K562 (cell line): ENCODE measurements around the gene HAP1. TPM values are rescaled to one million over a fixed set of nuclear protein-coding genes. Genes with fewer than 3 reads are reported as not detected.
A peak's percentile ranks its signal among the peaks of the same experiment; 100 is the strongest.

ENCODE experiments used
- ARID2 ChIP-seq: fragments of 450-650 bp; IDR thresholded peaks from 2 replicates; pipeline ENCODE4 v1.6.1; 2017; ENCODE audit warnings: antibody characterized with exemption, mild to moderate bottlenecking
- CBFA2T2 ChIP-seq: fragments of 450-650 bp; conservative IDR thresholded peaks from 2 replicates; pipeline ENCODE4 v1.6.1; 2017; ENCODE audit warnings: mild to moderate bottlenecking
- E2F8 ChIP-seq: fragments of 450-650 bp; IDR thresholded peaks from 2 replicates; pipeline ENCODE4 v1.7.1; 2018; ENCODE audit warnings: mild to moderate bottlenecking, low read depth; ENCODE audit not compliant: partially characterized antibody
- ESRRB ChIP-seq: fragments of 250-450 bp; sonication (Bioruptor Pico); IDR thresholded peaks from 2 replicates; pipeline ENCODE4 v1.5.0; 2020; ENCODE audit warnings: mild to moderate bottlenecking, moderate library complexity, borderline replicate concordance
- FIP1L1 ChIP-seq: fragments of 200-400 bp; formaldehyde crosslinking; IDR thresholded peaks from 2 replicates; pipeline ENCODE4 v1.6.1; 2018; ENCODE audit warnings: mild to moderate bottlenecking, low read depth, low read length; ENCODE audit not compliant: poor library complexity, severe bottlenecking
- HDAC8 ChIP-seq: fragments of 450-650 bp; IDR thresholded peaks from 2 replicates; pipeline ENCODE4 v1.6.1; 2016; ENCODE audit warnings: mild to moderate bottlenecking, missing genetic modification characterization, moderate library complexity, missing compliant biosample characterization
- IRF9 ChIP-seq: fragments of 450-650 bp; IDR thresholded peaks from 2 replicates; pipeline ENCODE4 v1.6.1; 2016; ENCODE audit warnings: missing biosample characterization, missing genetic modification characterization
- MAX ChIP-seq: sonication (generic); formaldehyde crosslinking; IDR thresholded peaks from 2 replicates; pipeline ENCODE4 v1.9.0; 2022; ENCODE audit warnings: mild to moderate bottlenecking, missing genetic modification reagents
- MCM7 ChIP-seq, 2 experiments: fragments of 450-650 bp; IDR thresholded peaks; 2 replicates each; pipeline ENCODE4 v1.6.1; 2016 to 2018
- MTF1 ChIP-seq: fragments of 250-450 bp; sonication (Bioruptor Pico); IDR thresholded peaks from 2 replicates; pipeline ENCODE4 v1.9.0; 2021; ENCODE audit warnings: moderate library complexity, mild to moderate bottlenecking, inconsistent platforms, borderline replicate concordance
- NELFE ChIP-seq: IDR thresholded peaks from 2 replicates; pipeline ENCODE4 v1.6.1; 2011; ENCODE audit warnings: mild to moderate bottlenecking; ENCODE audit not compliant: insufficient read depth, insufficient read length
- NR2C1 ChIP-seq, 2 experiments: fragments of 450-650 bp; IDR thresholded peaks; 2 replicates each; pipeline ENCODE4 v1.6.1; 2017; ENCODE audit warnings: mild to moderate bottlenecking in 2 of 2, antibody characterized with exemption in 1 of 2, inconsistent platforms in 1 of 2, missing compliant biosample characterization in 1 of 2, missing genetic modification characterization in 1 of 2
- RBM39 ChIP-seq: fragments of 200-400 bp; formaldehyde crosslinking; optimal IDR thresholded peaks from 2 replicates; pipeline ENCODE3; 2018; ENCODE audit warnings: low read depth, low read length
- SMARCC2 ChIP-seq: fragments of 450-650 bp; IDR thresholded peaks from 2 replicates; pipeline ENCODE4 v1.6.1; 2017; ENCODE audit warnings: antibody characterized with exemption, moderate library complexity, mild to moderate bottlenecking, low read depth
- SREBF2 ChIP-seq: sonication (generic); formaldehyde crosslinking; IDR thresholded peaks from 2 replicates; pipeline ENCODE4 v1.4.0; 2020; ENCODE audit warnings: mild to moderate bottlenecking, missing genetic modification reagents
- THRAP3 ChIP-seq: fragments of 450-650 bp; IDR thresholded peaks from 2 replicates; pipeline ENCODE4 v1.6.1; 2016; ENCODE audit warnings: mild to moderate bottlenecking, inconsistent platforms, borderline replicate concordance
- TOE1 ChIP-seq, 2 experiments: fragments of 450-650 bp in 1 of 2; sonication (generic) in 1 of 2; formaldehyde crosslinking in 1 of 2; IDR thresholded peaks; 2 replicates each; pipeline versions ENCODE4 v1.7.1 to v1.8.0; 2016 to 2022; ENCODE audit warnings: borderline replicate concordance in 2 of 2, mild to moderate bottlenecking in 2 of 2, antibody characterized with exemption in 1 of 2, inconsistent platforms in 1 of 2, low read depth in 1 of 2, missing genetic modification reagents in 1 of 2, moderate library complexity in 1 of 2
- ZNF134 ChIP-seq: fragments of 250-450 bp; sonication (Bioruptor Pico); conservative IDR thresholded peaks from 2 replicates; pipeline ENCODE4 v1.4.0; 2020
- ZNF232 ChIP-seq: sonication (generic); formaldehyde crosslinking; IDR thresholded peaks from 2 replicates; pipeline ENCODE4 v1.8.0; 2022; ENCODE audit warnings: mild to moderate bottlenecking, missing genetic modification reagents
- ZNF253 ChIP-seq: fragments of 250-450 bp; sonication (Bioruptor Pico); conservative IDR thresholded peaks from 2 replicates; pipeline ENCODE4 v1.6.1; 2021; ENCODE audit warnings: mild to moderate bottlenecking
- ZNF274 ChIP-seq: IDR thresholded peaks from 2 replicates; pipeline ENCODE4 v1.6.1; 2011; ENCODE audit warnings: low read depth, mild to moderate bottlenecking, low read length, moderate library complexity, borderline replicate concordance
- ZNF408 ChIP-seq: fragments of 250-450 bp; sonication (Bioruptor Pico); IDR thresholded peaks from 2 replicates; pipeline ENCODE4 v1.4.0; 2020; ENCODE audit warnings: low read depth, mild to moderate bottlenecking, moderate library complexity
- ZNF561 ChIP-seq: fragments of 450-650 bp; formaldehyde crosslinking; conservative IDR thresholded peaks from 2 replicates; pipeline ENCODE4 v1.4.0; 2020; ENCODE audit warnings: mild to moderate bottlenecking, moderate library complexity
- polyA plus RNA-seq, 8 experiments: library from polyadenylated mRNA; depleted of rRNA in 4 of 8; stranded (reverse) in 5 of 8; unstranded in 3 of 8; fragments of >200 nt; fragmentation: Nextera tagmentation in 2 of 8; fragmentation: Illumina TruSeq in 1 of 8; extraction: Ambion mirVana in 2 of 8; extraction: Trizol in 1 of 8; gene quantifications; 2 replicates each; pipeline versions ENCODE4 v1.2.1 to v1.2.3, GENCODE V29; 2011 to 2014; ENCODE audit warnings: inconsistent platforms in 1 of 8, missing spikeins in 1 of 8
- total RNA-seq, 7 experiments: library from RNA; depleted of rRNA in 6 of 7; stranded (reverse); fragments of >200 nt in 6 of 7; fragmentation: Illumina TruSeq in 2 of 7; extraction: Trizol in 2 of 7; gene quantifications; 2 replicates each; pipeline versions ENCODE4 v1.2.1 to v1.2.3, GENCODE V29; 2011 to 2021; ENCODE audit warnings: low replicate concordance in 1 of 7

Gene HAP1
- total and polyA plus RNA-seq, 9 of the 15 experiments (the other 6 are each of a cell fraction or from before 2014, with no cell fraction given) = under 0.01 to 0.09 (median 0.04) TPM; not detected in 6

- TF ChIP-seq SREBF2 (CRISPR knock-in tag) = peak; percentile 95; the same call in 1 of the 2 replicates
- no peak for TF ChIP-seq SMARCC2
- TF ChIP-seq ESRRB (CRISPR knock-in tag) = no peak; the same call in 1 of the 2 replicates
- peak; percentile 50 for TF ChIP-seq MAX
- TF ChIP-seq ZNF561 = no peak
- TF ChIP-seq HDAC8 (tag) = no peak
- TF ChIP-seq MCM7 (IDR thresholded peaks at IDR 0.05) = no peak
- no peak; the same call in 1 of the 2 replicates for TF ChIP-seq ZNF274
- 0 out of 2 replicates have a peak, but pooled peaks have one; percentile 13 for TF ChIP-seq ZNF134 (CRISPR knock-in tag)
- TF ChIP-seq MTF1 (CRISPR knock-in tag) = 0 out of 2 replicates have a peak, but pooled peaks have one; percentile 71
- no peak for TF ChIP-seq RBM39
- no peak for TF ChIP-seq ARID2
- no peak for TF ChIP-seq ZNF408
- TF ChIP-seq NELFE = peak; percentile 90
- TF ChIP-seq IRF9 = peak; percentile 9; the same call in 1 of the 2 replicates
- TF ChIP-seq ZNF253 (CRISPR knock-in tag) = no peak
- peak; percentile 99 for TF ChIP-seq FIP1L1
- no peak for TF ChIP-seq ZNF232 (CRISPR knock-in tag)
- TF ChIP-seq E2F8 = peak; percentile 76
- no peak for TF ChIP-seq CBFA2T2
- TF ChIP-seq TOE1 (IDR thresholded peaks at IDR 0.05; ENCODE audit: borderline replicate concordance) = peak; percentile 82; the same call in 1 of the 2 replicates
- TF ChIP-seq TOE1 (CRISPR knock-in tag; IDR thresholded peaks at IDR 0.05; ENCODE audit: borderline replicate concordance, low read depth) = peak; percentile 86; the same call in 1 of the 2 replicates
- peak; percentile 85 for TF ChIP-seq NR2C1 (IDR thresholded peaks at IDR 0.05)
- TF ChIP-seq NR2C1 (tag; IDR thresholded peaks at IDR 0.05) = peak; percentile 83
- peak; percentile 94 for TF ChIP-seq THRAP3
Observed at GRCh38 chr17:41688641-41689496, 45.6 kb downstream of the HAP1 start, which contains the start of gene EIF1 (continued).
